T-helper 1 cell (primary cell): Measurements from ENCODE around the gene CDH23.

Experiments
- DNase-seq, 5 donors: peaks; one replicate each; pipeline ENCODE4 v3.0.0-alpha.2; 2012 to 2020

Gene CDH23

GRCh38 chr10:71765176-71765904 is 368.6 kb downstream of the CDH23 start:
- no peak for DNase-seq

GRCh38 chr10:71765906-71766716 is 369.4 kb downstream of the CDH23 start:
- no peak for DNase-seq

- DNase-seq = peak in 1 of 5 donors; percentile 55
Measured at GRCh38 chr10:71766717-71767419, 370.1 kb downstream of the CDH23 start.

- no peak for DNase-seq
Measured at GRCh38 chr10:71767420-71768035, 370.8 kb downstream of the CDH23 start.

- DNase-seq = no peak
Measured at GRCh38 chr10:71769279-71769823, 372.6 kb downstream of the CDH23 start.

GRCh38 chr10:71770255-71770654 is 373.5 kb downstream of the CDH23 start:
- no peak for DNase-seq

GRCh38 chr10:71770789-71771188 is 374.1 kb downstream of the CDH23 start:
- no peak for DNase-seq

- DNase-seq = no peak
Measured at GRCh38 chr10:71771204-71771603, 374.5 kb downstream of the CDH23 start.

GRCh38 chr10:71771821-71772617 is 375.3 kb downstream of the CDH23 start:
- DNase-seq = no peak

GRCh38 chr10:71772832-71773220 is 376.1 kb downstream of the CDH23 start:
- DNase-seq = peak in 1 of 5 donors; percentile 26

- DNase-seq = peak; percentile 80 to 92 (median 88)
Measured at GRCh38 chr10:71773221-71773971, 376.7 kb downstream of the CDH23 start, which contains the start of gene VSIR. Gene VSIR (minus strand): TSS chr10:71773520. CDS start chr10:71773439, 81 bp downstream.

GRCh38 chr10:71774916-71775702 is 378.4 kb downstream of the CDH23 start:
- DNase-seq = no peak

- DNase-seq = no peak
Measured at GRCh38 chr10:71776481-71776925, 379.8 kb downstream of the CDH23 start.

- DNase-seq = no peak
Measured at GRCh38 chr10:71777213-71777985, 380.7 kb downstream of the CDH23 start.

GRCh38 chr10:71778071-71778825 is 381.5 kb downstream of the CDH23 start:
- no peak for DNase-seq

- DNase-seq = no peak
Measured at GRCh38 chr10:71779641-71780040, 382.9 kb downstream of the CDH23 start.

- DNase-seq = no peak
Measured at GRCh38 chr10:71780156-71780555, 383.4 kb downstream of the CDH23 start.

- no peak for DNase-seq
Measured at GRCh38 chr10:71780719-71781118, 384.0 kb downstream of the CDH23 start.
